HG03521 (cell line): ENCODE data around the gene MAZ.
"Not testable (repeated sequence)": the region's sequence is repeated elsewhere in the genome, so short reads cannot be mapped to it uniquely, and the experiment has no call there.

Experiments used
- ATAC-seq: cut with Tn5 transposase; IDR thresholded peaks from one replicate; pipeline ENCODE4 v1.9.1; 2021; ENCODE audit warnings: mild to moderate bottlenecking, moderate library complexity; ENCODE audit not compliant: unreplicated experiment

Gene MAZ

GRCh38 chr16:29784157-29784556 is 22.2 kb upstream of the MAZ start:
- ATAC-seq, result no peak

DNA sequence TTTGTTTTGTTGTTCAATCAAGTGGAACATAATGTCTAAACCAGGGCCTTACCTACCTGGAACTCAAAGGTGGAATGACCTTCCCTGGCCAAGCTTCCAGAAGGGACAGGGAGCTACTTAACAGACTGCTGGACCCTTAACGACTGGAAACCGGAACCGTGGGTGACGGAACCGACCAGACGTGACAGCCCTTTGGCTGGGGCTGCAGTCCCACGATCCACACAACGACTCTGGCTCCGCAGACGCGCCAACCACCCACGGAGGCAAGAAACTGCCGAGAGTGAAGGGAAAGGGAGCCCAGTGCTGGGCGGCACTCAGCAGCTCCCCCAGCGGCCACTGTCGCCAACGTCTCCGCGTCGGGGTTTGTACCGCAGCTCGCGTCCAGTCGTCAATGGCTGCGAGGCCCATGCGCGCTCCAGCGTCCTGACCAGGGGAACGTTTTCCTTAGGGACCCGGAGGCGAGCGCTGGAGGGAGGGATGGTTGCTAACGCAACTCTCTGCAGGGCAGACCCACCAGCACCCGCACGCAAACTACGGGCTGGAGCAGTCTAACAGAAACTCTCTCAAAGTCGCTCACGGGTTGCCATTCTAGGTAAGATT is 21.3 kb upstream of the MAZ start:
- peak; percentile 53 for ATAC-seq

- ATAC-seq, result not testable (repeated sequence)
These were observed 19.2 kb upstream of the MAZ start for GRCh38 chr16:29787155-29787554.

DNA sequence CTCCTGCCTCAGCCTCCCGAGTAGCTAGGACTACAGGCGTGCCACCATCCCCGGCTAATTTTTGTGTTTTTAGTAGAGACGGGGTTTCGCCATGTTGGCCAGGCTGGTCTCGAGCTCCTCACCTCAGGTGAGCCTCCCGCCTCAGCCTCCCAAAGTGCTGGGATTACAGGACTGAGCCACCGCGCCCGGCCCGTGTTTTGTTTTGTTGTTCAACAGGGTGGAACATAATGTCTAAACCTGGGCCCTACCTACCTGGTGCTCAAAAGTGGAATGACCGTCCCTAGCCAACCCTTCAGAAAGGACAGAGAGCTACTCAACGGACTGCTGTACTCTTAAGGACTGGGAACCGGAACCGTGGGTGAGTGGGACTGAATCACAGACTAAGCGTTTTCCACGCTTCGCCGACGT is 16.6 kb upstream of the MAZ start:
- ATAC-seq, result no peak

DNA sequence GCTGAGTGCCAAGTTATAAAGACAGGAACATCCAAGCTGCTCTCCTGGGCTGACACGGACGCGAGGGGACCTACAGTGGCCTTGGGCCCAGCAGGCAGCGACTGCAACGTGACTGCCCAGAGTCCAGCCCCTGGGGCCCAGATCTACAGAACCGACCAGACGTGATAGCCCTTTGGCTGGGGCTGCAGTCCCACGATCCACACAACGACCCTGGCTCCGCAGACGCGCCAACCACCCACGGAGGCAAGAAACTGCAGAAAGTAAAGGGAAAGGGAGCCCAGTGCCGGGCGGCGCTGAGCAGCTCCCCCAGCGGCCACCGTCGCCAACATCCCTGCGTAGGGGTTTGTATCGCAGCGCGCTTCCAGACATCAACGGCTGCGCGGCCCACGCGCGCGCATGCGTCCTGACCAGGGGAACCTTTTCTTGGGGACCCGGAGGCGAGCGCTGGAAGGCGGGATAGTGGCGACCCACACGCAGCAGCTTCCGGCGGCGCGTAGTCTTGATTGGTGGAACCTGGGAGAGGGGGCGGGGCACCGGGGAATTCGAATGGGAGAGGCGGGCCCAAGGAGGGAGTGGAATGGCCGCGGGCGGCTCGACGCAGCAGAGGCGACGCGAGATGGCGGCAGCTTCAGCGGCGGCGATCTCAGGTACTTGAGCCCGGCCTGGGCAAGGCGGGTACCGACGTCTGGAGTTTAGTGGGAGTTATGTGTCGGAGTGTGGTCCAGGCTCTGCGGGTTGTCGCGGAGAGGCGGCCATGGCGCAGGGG is 16.0 kb upstream of the MAZ start, which contains the start of gene KIF22:
Gene KIF22, plus strand, starts transcription at position 569 of the 766 bp plus-strand sequence. Its CDS starts 9 bp downstream, at position 578.
- ATAC-seq, result peak; percentile 95

DNA sequence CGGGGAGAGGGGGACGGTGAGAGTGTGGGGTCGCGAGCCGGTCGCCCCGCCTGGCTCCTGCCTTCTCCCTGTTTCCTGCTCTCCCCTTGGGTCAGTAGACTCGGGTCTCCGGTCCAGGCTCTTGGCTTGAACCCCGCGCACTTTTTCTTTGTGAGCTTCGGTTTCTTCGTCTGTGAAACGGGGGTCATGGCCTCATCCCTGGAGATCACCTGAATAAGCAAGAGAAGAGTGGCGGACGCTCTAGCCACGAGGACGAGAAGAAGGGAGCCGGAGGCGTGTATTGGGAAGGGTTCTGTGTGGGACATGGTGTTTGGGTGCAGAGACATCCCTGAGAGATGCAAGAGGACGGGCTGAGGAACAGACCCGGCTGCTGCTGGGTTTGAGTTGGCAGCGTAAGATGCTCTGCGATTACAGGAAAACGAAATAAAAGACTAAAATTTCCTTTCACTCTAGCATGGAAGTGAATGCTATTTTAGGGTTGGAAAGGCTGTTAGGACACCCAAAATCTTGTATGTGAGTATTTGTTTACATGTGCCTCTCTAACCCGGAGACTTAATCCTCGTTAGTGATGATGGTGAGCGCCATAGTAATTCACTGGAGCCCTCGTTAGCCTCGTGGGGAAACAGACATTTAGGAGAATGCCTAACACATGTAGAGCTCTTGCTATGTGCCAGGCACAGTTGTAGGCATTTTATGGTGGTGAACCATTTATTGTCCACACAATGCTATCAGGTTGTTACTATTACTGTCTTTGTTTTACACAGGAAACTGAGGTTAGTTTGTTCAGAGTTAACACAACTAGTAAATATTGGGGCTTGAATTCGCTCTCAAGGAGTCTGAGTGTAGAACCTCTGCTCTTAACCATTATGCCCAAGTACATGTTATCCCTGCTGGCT is 15.1 kb upstream of the MAZ start:
- no peak for ATAC-seq

DNA sequence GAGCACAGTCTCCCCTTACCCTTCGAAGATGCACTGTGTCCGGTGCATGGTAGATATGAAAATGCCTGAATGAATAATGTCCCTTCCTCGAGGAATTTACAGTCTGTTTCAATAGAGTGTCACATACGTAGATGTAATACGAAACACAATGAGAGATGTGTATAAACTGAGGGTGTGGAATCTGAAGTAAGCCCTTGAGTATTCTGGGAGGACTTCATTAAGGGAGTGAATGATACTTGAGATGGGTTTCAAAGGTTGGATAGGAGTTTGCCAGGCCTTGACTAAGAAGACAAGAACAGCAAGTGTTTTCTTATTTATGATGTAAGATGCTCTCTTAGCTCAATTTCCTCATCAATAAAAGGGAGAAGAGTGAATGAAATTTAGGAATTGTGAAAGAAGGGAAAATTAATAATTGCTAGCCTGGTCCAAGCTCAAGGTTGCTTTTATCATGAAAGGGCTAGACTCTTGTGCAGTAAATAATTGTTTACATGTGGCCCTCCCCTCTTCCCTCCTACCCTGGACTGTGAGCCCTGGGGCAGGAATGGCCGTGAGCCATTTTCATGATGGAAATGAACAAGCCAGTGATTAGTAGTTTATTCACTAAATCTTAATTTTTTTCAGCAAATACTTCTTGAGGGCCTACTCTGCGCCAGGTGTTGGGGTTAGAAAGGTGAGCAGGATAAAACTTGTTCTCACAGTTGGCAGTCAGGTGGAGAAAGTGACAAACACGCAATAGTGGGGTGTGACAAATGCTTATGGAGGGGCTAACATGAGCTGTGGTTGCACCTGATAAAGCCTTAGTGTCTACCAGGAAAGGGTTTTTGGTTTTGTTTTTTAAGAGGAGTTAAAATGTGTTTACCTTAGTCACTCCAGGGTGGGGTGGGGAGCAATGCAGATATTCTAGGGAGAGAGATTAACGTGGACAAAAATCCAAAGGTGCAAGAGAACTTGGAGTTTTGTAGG is 14.2 kb upstream of the MAZ start:
- no peak for ATAC-seq

DNA sequence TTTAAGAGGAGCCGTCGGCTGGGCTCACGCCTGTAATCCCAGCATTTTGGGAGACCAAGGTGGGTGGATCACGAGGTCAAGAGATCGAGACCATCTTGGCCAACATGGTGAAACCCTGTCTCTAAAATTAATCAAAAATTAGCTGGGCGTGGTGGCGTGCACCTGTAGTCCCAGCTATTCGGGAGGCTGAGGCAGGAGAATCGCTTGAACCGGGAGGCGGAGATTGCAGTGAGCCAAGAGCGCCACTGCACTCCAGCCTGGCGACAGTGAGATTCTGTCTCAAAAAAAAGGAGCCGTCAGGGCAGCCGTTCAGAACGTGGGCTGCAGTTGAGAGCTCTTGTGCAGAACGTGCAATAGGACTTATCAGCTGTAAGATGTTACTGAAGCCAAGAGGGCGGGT is 13.2 kb upstream of the MAZ start:
- not testable (repeated sequence) for ATAC-seq

GRCh38 chr16:29794231-29794710 is 12.1 kb upstream of the MAZ start:
- ATAC-seq, result no peak

DNA sequence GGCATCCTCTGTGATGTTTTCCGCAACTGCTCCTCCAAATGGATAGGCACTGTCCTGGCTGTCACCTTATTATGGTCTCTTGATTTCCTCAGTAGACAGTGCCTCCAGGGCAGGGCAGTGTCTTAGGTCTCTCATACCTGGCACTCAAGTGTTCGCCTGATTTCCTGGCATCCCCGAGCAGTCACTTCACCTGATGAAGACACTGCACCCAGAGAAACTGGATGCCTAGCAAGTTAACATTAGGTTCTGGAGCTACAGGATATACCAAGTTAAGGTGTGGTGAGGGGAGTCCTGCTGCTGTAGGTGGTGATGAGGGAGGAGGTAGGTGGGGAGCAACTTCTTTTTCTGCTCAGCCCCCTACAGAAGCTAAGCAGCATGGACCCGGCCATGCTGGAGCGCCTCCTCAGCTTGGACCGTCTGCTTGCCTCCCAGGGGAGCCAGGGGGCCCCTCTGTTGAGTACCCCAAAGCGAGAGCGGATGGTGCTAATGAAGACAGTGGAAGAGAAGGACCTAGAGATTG is 3.9 kb upstream of the MAZ start:
- no peak for ATAC-seq

GRCh38 chr16:29804020-29804419 is 2.3 kb upstream of the MAZ start:
- no peak for ATAC-seq

- ATAC-seq, result no peak
These were observed 1.7 kb upstream of the MAZ start for GRCh38 chr16:29804455-29805231.

- peak; percentile 58 for ATAC-seq
These were observed 864 bp upstream of the MAZ start for GRCh38 chr16:29805232-29806098.

- ATAC-seq, result no peak
These were observed 504 bp downstream of the MAZ start for GRCh38 chr16:29806641-29807425.

GRCh38 chr16:29807426-29808218 is 1.3 kb downstream of the MAZ start:
- peak; percentile 13 for ATAC-seq

GRCh38 chr16:29808219-29808900 is 2.0 kb downstream of the MAZ start:
- no peak for ATAC-seq
